SJSA1 (cell line): ENCODE measurements around the gene PLEKHM2. TPM values are rescaled to one million over a fixed set of nuclear protein-coding genes. Genes with fewer than 3 reads are reported as not detected.
"Not testable (repeated sequence)": the region's sequence is repeated elsewhere in the genome, so short reads cannot be mapped to it uniquely, and the experiment has no call there.

Experiments used
- DNase-seq, 2 experiments: peaks; one replicate each; pipeline ENCODE4 v3.0.0-alpha.2; 2015 to 2020; ENCODE audit warnings: low spot score in 2 of 2, low read depth in 1 of 2
- H3K27ac ChIP-seq: fragments of 250-450 bp; sonication (Bioruptor Pico); 2 replicates; pipeline ENCODE4 v1.5.1; 2020; ENCODE audit warnings: mild to moderate bottlenecking, moderate library complexity
- H3K27me3 ChIP-seq: fragments of 250-450 bp; sonication (Bioruptor Pico); replicated peaks from 2 replicates; pipeline ENCODE4 v1.5.1; 2020; ENCODE audit warnings: mild to moderate bottlenecking, moderate library complexity
- H3K36me3 ChIP-seq: fragments of 250-450 bp; sonication (Bioruptor Pico); 2 replicates; pipeline ENCODE4 v1.5.1; 2020; ENCODE audit warnings: mild to moderate bottlenecking
- H3K4me1 ChIP-seq: fragments of 250-450 bp; sonication (Bioruptor Pico); replicated peaks from 2 replicates; pipeline ENCODE4 v1.6.1; 2021; ENCODE audit warnings: mild to moderate bottlenecking
- H3K4me3 ChIP-seq: fragments of 250-450 bp; sonication (Bioruptor Pico); 2 replicates; pipeline ENCODE4 v1.5.1; 2020; ENCODE audit warnings: mild to moderate bottlenecking
- H3K9me3 ChIP-seq: fragments of 250-450 bp; sonication (Bioruptor Pico); replicated peaks from 2 replicates; pipeline ENCODE4 v1.5.1; 2020; ENCODE audit warnings: mild to moderate bottlenecking
- total RNA-seq: library from RNA; depleted of rRNA; stranded (reverse); fragments of >200 nt; shearing (Covaris generic); gene quantifications from 2 replicates; pipeline ENCODE4 v1.2.3, GENCODE V29; 2014; rRNA removed

Gene PLEKHM2, protein sequence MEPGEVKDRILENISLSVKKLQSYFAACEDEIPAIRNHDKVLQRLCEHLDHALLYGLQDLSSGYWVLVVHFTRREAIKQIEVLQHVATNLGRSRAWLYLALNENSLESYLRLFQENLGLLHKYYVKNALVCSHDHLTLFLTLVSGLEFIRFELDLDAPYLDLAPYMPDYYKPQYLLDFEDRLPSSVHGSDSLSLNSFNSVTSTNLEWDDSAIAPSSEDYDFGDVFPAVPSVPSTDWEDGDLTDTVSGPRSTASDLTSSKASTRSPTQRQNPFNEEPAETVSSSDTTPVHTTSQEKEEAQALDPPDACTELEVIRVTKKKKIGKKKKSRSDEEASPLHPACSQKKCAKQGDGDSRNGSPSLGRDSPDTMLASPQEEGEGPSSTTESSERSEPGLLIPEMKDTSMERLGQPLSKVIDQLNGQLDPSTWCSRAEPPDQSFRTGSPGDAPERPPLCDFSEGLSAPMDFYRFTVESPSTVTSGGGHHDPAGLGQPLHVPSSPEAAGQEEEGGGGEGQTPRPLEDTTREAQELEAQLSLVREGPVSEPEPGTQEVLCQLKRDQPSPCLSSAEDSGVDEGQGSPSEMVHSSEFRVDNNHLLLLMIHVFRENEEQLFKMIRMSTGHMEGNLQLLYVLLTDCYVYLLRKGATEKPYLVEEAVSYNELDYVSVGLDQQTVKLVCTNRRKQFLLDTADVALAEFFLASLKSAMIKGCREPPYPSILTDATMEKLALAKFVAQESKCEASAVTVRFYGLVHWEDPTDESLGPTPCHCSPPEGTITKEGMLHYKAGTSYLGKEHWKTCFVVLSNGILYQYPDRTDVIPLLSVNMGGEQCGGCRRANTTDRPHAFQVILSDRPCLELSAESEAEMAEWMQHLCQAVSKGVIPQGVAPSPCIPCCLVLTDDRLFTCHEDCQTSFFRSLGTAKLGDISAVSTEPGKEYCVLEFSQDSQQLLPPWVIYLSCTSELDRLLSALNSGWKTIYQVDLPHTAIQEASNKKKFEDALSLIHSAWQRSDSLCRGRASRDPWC
- total RNA-seq = 34.4 and 48.4 TPM in 2 replicates

DNA sequence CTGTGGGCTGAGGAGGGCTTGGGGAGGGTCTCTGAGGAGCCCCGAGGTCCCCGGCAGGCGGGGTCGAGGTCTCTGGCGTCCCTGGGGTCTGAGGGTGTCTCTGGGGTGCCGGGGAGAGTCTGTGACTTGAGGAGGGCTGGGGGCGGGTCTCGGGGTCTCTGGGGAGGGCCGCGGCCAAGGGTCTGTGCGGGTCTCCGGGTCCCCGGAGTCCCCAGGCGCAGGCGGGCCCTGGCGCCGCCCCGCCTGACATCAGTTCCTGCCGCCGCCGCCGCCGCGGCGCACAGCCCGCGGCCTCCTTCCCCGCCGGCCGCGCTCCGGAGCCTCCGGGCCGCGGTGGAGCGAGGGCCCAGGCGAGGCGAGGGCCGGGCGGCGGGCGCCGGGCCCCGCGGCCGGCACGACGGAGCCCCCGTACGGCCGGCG lies at the start of gene PLEKHM2:
PLEKHM2 (plus strand) TSS at position 279 of the 420 bp plus-strand sequence. CDS start 239 bp downstream, outside the sequence.
- Histone ChIP-seq H3K9me3 (no peaks in the 10 kb centered on the region), H3K27ac (peak within 1 kb of the TSS; percentile 97), H3K4me1 (peaks cover 30% of the 10 kb centered on the region), H3K4me3 (peak within 1 kb of the TSS; percentile 94), H3K36me3 (peaks cover 20% of the 10 kb centered on the region), H3K27me3 (no peaks in the 10 kb centered on the region)
- DNase-seq = no peak

DNA sequence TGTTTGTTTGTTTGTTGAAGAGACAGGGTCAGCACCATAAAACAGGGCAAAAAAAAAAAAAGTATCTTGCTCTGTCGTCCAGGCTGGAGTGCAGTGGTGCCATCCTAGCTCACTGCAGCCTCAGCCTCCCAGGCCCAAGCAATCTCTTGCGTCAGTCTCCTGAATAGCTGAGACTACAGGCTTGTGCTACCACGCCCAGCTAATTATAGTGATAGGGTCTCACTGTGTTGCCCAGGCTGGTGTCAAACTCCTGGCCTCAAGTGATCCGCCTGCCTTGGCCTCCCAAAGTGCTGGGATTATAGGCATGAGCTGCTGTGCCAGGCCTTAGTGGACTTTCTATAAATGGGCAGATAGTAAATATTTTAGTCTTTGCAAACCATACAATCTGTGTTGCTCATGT lies 47.7 kb upstream of the PLEKHM2 start:
- Histone ChIP-seq H3K4me3 (no peak overlapping the region), H3K36me3 (peaks cover 77% of the 10 kb centered on the region), H3K9me3 (no peaks in the 10 kb centered on the region), H3K27me3 (no peaks in the 10 kb centered on the region), H3K4me1 (no peaks in the 10 kb centered on the region), H3K27ac (no peak overlapping the region)
- DNase-seq = no peak

DNA sequence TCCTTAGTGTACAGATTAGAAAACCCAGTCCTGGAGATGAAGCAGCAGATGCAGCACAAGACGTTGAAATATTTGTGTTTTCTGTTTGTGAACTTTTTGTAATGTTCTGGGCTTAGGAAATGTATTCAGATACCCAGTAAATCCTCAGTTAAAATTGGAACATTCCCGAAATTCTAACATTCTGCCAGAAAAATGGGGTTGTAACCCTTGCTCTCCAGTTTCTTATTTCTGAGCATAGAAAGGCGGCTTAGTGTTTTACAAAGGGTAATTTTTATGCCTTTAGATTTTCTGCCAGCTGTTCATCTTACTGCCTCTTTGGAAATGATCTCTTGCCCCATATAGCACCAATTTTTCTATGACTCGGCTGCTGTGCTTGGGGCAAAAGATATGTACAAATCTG lies 46.3 kb upstream of the PLEKHM2 start:
- no peak for DNase-seq
- Histone ChIP-seq H3K27ac (no peak overlapping the region), H3K4me1 (no peaks in the 10 kb centered on the region), H3K27me3 (no peaks in the 10 kb centered on the region), H3K9me3 (no peaks in the 10 kb centered on the region), H3K36me3 (peaks cover 80% of the 10 kb centered on the region), H3K4me3 (no peak overlapping the region)

DNA sequence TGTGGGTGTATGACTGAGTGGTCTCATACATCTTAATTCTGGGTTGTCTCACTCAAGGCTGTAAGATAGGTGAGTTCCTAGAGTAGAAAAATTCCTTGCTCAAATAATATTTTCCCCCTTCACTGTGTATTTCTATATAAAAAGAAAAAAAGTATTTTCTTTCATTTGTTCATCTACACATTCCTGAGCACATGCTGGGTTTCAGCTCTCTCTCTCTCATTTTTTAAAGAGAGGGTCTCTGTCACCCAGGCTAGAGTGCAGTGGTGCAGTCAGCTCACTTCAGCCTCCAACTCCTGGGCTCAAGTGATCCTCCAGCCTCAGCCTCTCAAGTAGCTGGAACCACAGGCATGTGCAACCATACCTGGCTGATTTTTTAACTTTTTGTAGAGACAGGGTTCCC lies 44.9 kb upstream of the PLEKHM2 start:
- H3K4me1 ChIP-seq = no peaks in the 10 kb centered on the region

DNA sequence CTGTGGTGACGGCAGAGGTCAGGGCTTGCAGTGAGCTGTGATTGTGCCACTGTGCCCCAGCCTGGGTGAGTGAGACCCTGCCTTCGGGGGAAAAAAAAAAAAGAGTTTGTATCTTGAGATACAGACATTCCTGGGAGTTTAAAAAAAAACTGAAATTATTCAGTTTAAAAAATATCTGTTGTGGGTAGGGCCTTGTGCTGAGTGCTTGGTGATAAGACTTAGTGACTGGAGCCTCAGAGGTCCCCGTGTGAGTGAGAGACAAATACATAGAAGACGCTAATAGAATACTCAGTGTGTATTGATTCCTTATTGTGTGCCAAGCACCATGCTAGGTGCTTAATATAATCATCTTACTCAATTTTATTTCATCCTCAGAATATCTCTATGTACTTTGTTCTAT lies 44.2 kb upstream of the PLEKHM2 start:
- Histone ChIP-seq H3K27ac (no peak overlapping the region), H3K27me3 (no peaks in the 10 kb centered on the region), H3K4me3 (no peak overlapping the region), H3K4me1 (no peaks in the 10 kb centered on the region), H3K36me3 (peaks cover 79% of the 10 kb centered on the region), H3K9me3 (no peaks in the 10 kb centered on the region)
- DNase-seq = no peak

More for the DNA sequence above, 44.9 kb upstream of the PLEKHM2 start:
- H3K36me3 ChIP-seq = peaks cover 82% of the 10 kb centered on the region
- no peaks in the 10 kb centered on the region for H3K27me3 ChIP-seq
- DNase-seq = no peak
- H3K4me3 ChIP-seq = no peak overlapping the region
- H3K9me3 ChIP-seq = no peaks in the 10 kb centered on the region
- no peak overlapping the region for H3K27ac ChIP-seq

DNA sequence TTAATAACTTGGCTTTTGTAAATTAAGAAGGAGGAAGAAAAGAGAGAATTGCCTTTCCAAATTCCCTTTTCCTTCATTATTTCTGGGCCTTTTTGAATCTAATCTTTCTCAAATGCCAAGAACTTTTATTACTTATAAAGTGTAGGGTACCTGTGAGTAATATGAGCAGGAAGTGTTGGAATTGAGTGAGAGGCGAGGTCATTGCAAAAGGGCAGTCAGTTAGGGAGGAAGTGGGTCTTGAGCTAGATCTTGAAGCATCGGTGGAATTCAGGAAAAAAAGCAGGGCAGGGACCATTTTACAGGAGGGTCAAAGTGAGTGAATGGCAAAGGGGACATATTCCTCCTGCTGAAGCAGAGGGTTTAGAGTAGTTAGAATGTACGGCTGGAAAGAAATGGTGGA lies 43.5 kb upstream of the PLEKHM2 start:
- no peak overlapping the region for H3K4me3 ChIP-seq
- H3K9me3 ChIP-seq = no peaks in the 10 kb centered on the region
- DNase-seq = no peak
- H3K36me3 ChIP-seq = peaks cover 77% of the 10 kb centered on the region
- no peaks in the 10 kb centered on the region for H3K4me1 ChIP-seq
- H3K27ac ChIP-seq = no peak overlapping the region
- no peaks in the 10 kb centered on the region for H3K27me3 ChIP-seq

- H3K4me3 ChIP-seq = no peak overlapping the region
- H3K27ac ChIP-seq = no peak overlapping the region
- H3K4me1 ChIP-seq = no peaks in the 10 kb centered on the region
- DNase-seq = no peak
- H3K36me3 ChIP-seq = peaks cover 57% of the 10 kb centered on the region
- H3K9me3 ChIP-seq = no peaks in the 10 kb centered on the region
- no peaks in the 10 kb centered on the region for H3K27me3 ChIP-seq
These were observed 34.2 kb upstream of the PLEKHM2 start for GRCh38 chr1:15649937-15650336.

DNA sequence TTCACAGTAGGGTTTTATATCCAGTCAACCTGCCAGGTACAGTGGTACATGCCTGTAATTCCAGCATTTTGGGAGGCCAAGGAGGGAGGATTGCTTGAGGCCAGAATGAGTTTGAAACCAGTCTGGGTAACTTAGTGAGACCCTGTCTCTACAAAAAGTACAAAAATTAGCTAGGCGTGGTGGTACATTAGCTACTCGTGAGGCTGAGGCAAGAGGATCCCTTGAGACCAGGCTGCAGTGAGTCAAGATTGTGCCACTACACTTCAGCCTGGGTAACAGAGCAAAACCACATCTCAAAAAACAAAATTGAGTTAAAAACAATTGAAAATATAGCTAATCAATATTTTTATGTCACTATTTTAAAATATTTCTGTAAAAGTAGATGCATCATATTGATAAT lies 33.7 kb upstream of the PLEKHM2 start:
- Histone ChIP-seq H3K4me3 (no peak overlapping the region), H3K27me3 (no peaks in the 10 kb centered on the region), H3K36me3 (peaks cover 52% of the 10 kb centered on the region), H3K27ac (no peak overlapping the region), H3K4me1 (no peaks in the 10 kb centered on the region), H3K9me3 (no peaks in the 10 kb centered on the region)
- DNase-seq = no peak

DNA sequence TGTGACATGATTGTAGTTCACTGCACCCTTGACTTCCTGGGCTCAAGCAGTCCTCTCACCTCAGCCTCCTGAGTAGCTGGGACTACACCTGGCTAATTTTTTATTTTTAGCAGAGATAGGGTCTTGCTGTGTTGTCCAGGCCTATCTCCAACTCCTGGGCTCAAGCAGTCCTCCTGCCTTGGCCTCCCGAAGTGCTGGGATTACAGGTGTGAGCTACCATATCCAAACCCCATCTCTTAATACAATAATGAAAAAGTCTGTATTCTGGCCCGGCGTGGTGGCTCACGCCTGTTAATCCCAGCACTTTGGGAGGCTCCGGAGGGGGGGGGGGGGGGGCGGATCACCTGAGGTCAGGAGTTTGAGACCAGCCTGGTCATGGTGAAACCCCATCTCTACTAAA lies 32.0 kb upstream of the PLEKHM2 start:
- H3K27me3 ChIP-seq, H3K4me3 ChIP-seq, H3K9me3 ChIP-seq, H3K4me1 ChIP-seq, H3K27ac ChIP-seq, DNase-seq: not testable (repeated sequence)
- H3K36me3 ChIP-seq = peaks cover 62% of the 10 kb centered on the region

DNA sequence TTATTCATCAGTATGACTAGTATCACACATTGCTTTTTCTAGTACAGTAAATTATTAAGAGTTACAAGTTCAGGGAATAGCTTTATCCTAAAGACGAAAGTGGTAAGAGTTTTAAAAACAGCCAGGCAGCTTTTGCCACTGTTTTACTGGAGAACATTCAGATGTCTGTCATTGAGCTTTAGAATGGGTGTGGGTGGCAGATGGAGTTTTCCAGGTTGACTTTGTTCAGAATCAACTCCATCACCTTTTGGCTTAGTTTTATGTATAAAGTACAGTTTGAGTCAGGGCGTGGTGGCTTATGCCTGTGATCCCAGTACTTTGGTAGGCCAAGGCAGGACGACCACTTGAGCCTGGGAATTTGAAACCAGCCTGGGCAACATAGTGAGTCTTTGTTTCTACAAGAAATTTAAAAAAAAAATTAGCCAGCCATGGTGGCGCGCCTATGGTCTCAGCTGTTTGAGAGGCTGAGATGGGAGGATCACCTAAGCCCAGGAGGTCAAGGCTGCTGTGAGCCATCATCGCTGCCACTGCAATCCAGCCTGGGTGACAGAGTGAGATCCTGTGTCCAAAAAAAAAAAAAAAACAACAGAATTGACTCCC lies 29.9 kb upstream of the PLEKHM2 start:
- Histone ChIP-seq H3K4me1 (no peaks in the 10 kb centered on the region), H3K36me3 (peaks cover 52% of the 10 kb centered on the region), H3K9me3 (no peaks in the 10 kb centered on the region), H3K27me3 (no peaks in the 10 kb centered on the region), H3K4me3 (no peak overlapping the region), H3K27ac (no peak overlapping the region)
- DNase-seq = no peak

DNA sequence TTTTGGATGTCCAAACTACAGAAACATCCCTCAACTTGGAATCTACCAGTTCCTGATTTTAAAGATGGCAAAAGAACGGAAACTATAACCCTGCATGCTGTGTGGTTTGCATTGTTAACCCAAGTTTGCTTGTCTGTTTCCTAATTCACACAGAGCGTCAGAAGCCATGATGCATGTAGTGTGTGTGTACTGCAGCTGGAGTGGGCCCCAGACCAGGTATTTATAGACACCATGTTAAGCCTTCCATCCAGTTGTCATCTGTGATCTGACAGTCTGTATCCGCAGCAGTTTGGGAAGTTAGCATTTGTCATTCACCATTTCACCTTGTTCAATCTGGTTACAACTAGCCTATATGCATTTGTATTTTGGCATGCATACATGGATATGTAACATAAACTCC lies 27.7 kb upstream of the PLEKHM2 start:
- H3K27ac ChIP-seq = no peak overlapping the region
- H3K9me3 ChIP-seq = no peaks in the 10 kb centered on the region
- H3K27me3 ChIP-seq = no peaks in the 10 kb centered on the region
- H3K4me3 ChIP-seq = no peak overlapping the region
- no peaks in the 10 kb centered on the region for H3K4me1 ChIP-seq
- no peak for DNase-seq
- peaks cover 51% of the 10 kb centered on the region for H3K36me3 ChIP-seq

DNA sequence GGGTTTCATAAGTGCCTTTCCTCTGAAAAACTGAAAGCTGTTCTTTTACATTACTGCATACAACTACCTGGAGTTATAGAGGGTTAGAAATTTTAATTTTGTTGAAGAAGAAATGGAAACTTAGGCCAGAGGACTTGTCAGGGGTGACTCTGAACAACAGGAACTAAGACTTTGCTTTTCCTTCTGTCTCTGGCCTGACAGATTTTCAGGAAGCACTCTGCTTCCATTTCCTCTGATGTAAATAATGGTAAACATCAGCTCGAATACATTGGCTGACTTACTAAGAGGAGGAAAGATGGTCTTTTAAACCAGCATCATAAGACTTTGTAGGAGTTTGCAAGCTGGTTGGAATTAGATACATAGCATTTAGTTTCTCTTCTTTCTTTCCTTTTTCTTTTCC lies 27.1 kb upstream of the PLEKHM2 start:
- DNase-seq = no peak
- Histone ChIP-seq H3K27ac (no peak overlapping the region), H3K9me3 (no peaks in the 10 kb centered on the region), H3K36me3 (peaks cover 46% of the 10 kb centered on the region), H3K4me1 (no peaks in the 10 kb centered on the region), H3K27me3 (no peaks in the 10 kb centered on the region), H3K4me3 (no peak overlapping the region)

DNA sequence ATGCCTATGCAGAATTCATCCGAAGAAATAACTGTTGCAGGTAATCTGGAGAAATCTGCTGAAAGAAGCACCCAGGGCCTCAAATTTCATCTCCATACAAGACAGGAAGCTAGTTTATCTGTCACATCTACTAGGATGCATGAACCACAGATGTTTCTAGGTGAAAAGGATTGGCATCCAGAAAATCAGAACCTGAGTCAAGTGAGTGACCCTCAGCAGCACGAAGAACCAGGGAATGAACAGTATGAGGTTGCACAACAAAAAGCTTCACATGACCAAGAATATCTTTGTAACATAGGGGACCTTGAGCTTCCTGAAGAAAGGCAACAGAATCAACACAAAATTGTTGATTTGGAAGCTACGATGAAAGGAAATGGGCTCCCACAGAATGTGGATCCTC lies 24.0 kb upstream of the PLEKHM2 start:
- H3K27ac ChIP-seq = no peak overlapping the region

More for the DNA sequence above, 24.0 kb upstream of the PLEKHM2 start:
- Histone ChIP-seq H3K4me1 (no peaks in the 10 kb centered on the region), H3K9me3 (no peaks in the 10 kb centered on the region), H3K27me3 (no peaks in the 10 kb centered on the region), H3K4me3 (no peak overlapping the region), H3K36me3 (peaks cover 41% of the 10 kb centered on the region)
- no peak for DNase-seq
